Thyroid gland (tissue), 4 donors: Measurements from ENCODE around the gene LIN52.

Source experiments
- CTCF ChIP-seq, 6 experiments: fragments of 200-600 bp in 3 of 6; fragments of 450-650 bp in 3 of 6; sonication (generic) in 3 of 6; IDR thresholded peaks; one replicate each; pipeline ENCODE4 v1.5.1; 2016 to 2019; ENCODE audit warnings: antibody characterized with exemption in 6 of 6, mild to moderate bottlenecking in 2 of 6, inconsistent platforms in 1 of 6, moderate library complexity in 1 of 6
- POLR2A ChIP-seq, 2 donors: fragments of 450-650 bp; IDR thresholded peaks; one replicate each; pipeline ENCODE4 v1.6.1; 2017; ENCODE audit warnings: antibody characterized with exemption in 2 of 2, mild to moderate bottlenecking in 2 of 2, moderate library complexity in 1 of 2

- TF ChIP-seq POLR2A (IDR thresholded peaks at IDR 0.05) (no peak), CTCF (IDR thresholded peaks at IDR 0.05) (no peak)
Measured at GRCh38 chr14:74140374-74140850, 55.7 kb downstream of the LIN52 start.
